ENCODE data around the gene CASP12. TPM values are rescaled to one million over a fixed set of nuclear protein-coding genes. Genes with fewer than 3 reads are reported as not detected.

Gene CASP12
- total RNA-seq, 3 donors from 2014 or later = 0.63 TPM; not detected in 2

DNA sequence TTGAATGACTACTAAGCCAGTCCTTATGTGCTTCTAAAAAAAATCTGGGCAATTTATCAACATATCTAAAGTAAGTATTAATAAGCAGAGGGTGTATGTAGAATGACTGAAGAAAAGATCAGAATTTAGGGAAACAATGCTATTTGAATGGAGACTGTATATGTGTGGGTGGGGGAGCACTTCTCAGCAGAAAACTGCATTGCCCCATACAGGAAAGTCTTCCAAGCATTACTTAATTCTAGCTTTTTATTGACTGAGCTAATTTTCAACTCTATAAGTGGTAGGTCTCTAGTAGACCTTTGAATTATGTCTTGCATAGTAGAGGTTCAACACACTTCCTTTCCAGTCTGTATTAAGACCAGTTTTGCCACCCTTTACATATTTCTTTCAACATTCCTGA is 41.7 kb downstream of the CASP12 start:
- H3K9me3 ChIP-seq = no peaks in the 10 kb centered on the region
- intact Hi-C loops (cut with DNase I, micrococcal nuclease) = no loop called here
- TF ChIP-seq, protein P1, sequence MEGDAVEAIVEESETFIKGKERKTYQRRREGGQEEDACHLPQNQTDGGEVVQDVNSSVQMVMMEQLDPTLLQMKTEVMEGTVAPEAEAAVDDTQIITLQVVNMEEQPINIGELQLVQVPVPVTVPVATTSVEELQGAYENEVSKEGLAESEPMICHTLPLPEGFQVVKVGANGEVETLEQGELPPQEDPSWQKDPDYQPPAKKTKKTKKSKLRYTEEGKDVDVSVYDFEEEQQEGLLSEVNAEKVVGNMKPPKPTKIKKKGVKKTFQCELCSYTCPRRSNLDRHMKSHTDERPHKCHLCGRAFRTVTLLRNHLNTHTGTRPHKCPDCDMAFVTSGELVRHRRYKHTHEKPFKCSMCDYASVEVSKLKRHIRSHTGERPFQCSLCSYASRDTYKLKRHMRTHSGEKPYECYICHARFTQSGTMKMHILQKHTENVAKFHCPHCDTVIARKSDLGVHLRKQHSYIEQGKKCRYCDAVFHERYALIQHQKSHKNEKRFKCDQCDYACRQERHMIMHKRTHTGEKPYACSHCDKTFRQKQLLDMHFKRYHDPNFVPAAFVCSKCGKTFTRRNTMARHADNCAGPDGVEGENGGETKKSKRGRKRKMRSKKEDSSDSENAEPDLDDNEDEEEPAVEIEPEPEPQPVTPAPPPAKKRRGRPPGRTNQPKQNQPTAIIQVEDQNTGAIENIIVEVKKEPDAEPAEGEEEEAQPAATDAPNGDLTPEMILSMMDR (IDR thresholded peaks at IDR 0.05) = no peak
- no peaks in the 10 kb centered on the region for H3K4me1 ChIP-seq (ENCODE audit: low read depth)
- H3K4me3 ChIP-seq = no peak overlapping the region
- DNase-seq = no peak
- H3K36me3 ChIP-seq (ENCODE audit: low read depth) = no peaks in the 10 kb centered on the region
- no peak for ATAC-seq

DNA sequence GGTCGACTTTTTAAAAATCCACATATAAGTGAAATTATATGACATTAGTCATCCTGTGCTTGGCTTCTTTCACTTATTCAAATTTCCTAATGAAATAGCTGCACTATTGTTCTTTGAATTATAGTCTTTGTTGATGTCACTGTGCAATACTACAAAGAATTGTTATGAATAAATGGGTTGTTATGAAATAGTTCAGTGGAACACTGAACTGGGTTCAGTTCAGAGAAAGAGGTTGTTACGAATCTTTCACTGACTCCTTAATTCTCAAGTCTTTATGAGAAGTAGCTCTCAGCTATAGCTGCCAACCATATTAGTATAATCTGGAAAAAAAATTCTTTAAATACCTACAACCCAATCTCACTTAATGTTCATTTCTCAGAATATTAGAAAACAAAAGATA is 42.3 kb downstream of the CASP12 start:
- intact Hi-C loops (cut with DNase I, micrococcal nuclease) = no loop called here
- H3K36me3 ChIP-seq (ENCODE audit: low read depth) = no peaks in the 10 kb centered on the region
- ATAC-seq (no peak), DNase-seq (no peak)
- H3K4me3 ChIP-seq = no peak overlapping the region
- no peaks in the 10 kb centered on the region for H3K4me1 ChIP-seq (ENCODE audit: low read depth)
- H3K9me3 ChIP-seq = no peaks in the 10 kb centered on the region
- TF ChIP-seq, protein P1 (IDR thresholded peaks at IDR 0.05) = no peak

DNA sequence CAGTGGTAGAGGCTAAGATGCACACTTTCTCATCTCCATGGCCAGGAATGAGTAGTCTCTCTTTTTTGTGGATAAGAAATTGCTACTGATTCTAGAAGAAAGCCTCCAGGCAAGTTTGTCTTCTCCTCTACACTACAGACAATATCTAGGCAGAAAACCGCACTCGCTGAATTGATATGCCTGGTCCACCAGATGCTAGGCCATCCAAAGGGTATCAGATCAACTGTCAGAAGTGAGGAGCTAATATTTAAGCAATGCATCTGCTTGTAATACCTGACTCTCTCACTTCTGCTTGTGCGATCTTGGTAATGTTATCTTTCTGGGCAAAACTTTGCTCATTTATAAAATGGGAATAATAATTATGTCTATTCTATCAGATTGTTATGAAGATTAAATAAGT is 45.0 kb downstream of the CASP12 start:
- no peaks in the 10 kb centered on the region for H3K36me3 ChIP-seq (ENCODE audit: low read depth)
- DNase-seq (no peak), ATAC-seq (no peak)
- TF ChIP-seq, protein P1 (IDR thresholded peaks at IDR 0.05) = no peak
- intact Hi-C loops (cut with DNase I, micrococcal nuclease) = no loop called here
- no peaks in the 10 kb centered on the region for H3K9me3 ChIP-seq
- no peak overlapping the region for H3K4me3 ChIP-seq
- no peaks in the 10 kb centered on the region for H3K4me1 ChIP-seq (ENCODE audit: low read depth)

DNA sequence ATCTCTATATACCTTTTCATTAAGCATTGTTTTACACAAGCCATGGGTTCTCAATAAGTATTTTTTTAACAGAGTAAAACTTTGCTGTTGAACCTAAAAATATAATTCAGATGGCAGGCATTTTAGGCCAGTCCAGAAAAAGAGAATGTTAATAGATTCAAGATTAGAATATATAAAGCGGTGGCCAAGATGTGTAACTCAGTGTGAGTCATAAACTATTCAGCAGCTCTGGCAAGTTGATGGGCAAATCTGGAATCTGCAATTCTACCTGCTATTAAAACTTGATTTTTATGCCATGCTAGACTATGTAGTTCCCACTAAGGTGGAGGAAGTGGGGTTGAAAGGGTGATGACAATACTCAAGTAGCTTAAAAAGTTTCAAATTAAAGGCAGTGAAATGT is 45.4 kb downstream of the CASP12 start:
- DNase-seq (no peak), ATAC-seq (no peak)
- intact Hi-C loops (cut with DNase I, micrococcal nuclease) = no loop called here

DNA sequence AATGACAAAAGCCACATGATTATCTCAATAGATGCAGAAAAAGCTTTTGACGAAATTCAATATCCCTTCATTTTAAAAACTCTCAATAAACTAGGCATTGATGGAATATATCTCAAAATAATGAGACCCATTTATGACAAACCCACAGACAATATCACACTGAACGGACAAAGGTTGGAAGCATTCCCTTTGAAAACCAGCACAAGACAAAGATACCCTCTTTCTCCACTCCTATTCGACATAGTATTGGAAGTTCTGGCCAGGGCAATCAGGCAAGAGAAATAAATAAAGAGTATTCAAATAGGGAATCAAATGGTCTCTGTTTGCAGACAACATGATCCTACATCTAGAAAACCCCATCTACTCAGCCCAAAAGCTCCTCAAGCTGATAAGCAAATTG is 52.0 kb downstream of the CASP12 start:
- H3K4me3 ChIP-seq = no peak overlapping the region
- no peaks in the 10 kb centered on the region for H3K36me3 ChIP-seq (ENCODE audit: low read depth)
- TF ChIP-seq, protein P1 (IDR thresholded peaks at IDR 0.05) = no peak
- no peak for ATAC-seq
- H3K4me1 ChIP-seq (ENCODE audit: low read depth) = no peaks in the 10 kb centered on the region
- no peak for DNase-seq
- intact Hi-C loops (cut with DNase I, micrococcal nuclease) = no loop called here
- H3K9me3 ChIP-seq = no peaks in the 10 kb centered on the region

More for the DNA sequence above, 45.4 kb downstream of the CASP12 start:
- Histone ChIP-seq H3K36me3 (ENCODE audit: low read depth) (no peaks in the 10 kb centered on the region), H3K9me3 (no peaks in the 10 kb centered on the region), H3K4me1 (ENCODE audit: low read depth) (no peaks in the 10 kb centered on the region), H3K4me3 (no peak overlapping the region)
- TF ChIP-seq, protein P1 (IDR thresholded peaks at IDR 0.05) = no peak

DNA sequence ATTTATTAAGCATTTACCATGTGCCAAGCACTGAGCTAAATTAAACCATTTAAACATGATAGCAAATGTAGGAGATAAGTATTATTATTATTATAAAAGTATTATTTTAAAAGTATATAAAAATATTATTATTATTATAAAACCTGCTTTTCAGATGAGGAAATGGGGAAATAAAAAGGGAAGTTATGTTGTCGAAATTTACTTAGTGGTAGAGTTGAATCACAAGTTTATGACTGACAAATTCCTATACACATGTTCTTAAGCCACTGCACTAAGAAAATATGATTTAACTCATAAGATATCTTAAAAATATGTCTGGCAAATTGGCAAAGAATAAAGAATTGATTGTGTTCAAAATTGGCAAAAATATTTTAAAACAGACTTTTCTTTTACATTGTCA is 53.8 kb downstream of the CASP12 start:
- H3K9me3 ChIP-seq = peaks cover under 1% of the 10 kb centered on the region
- intact Hi-C loops (cut with DNase I, micrococcal nuclease) = no loop called here
- TF ChIP-seq, protein P1 (IDR thresholded peaks at IDR 0.05) = no peak
- ATAC-seq = no peak
- no peak for DNase-seq
- H3K4me1 ChIP-seq (ENCODE audit: low read depth) = no peaks in the 10 kb centered on the region
- H3K4me3 ChIP-seq = no peak overlapping the region
- H3K36me3 ChIP-seq (ENCODE audit: low read depth) = no peaks in the 10 kb centered on the region

Measured in mucosa of descending colon (tissue), 3 donors.